Peyer's patch (tissue), 4 donors: ENCODE measurements around the gene ADAP1. TPM values are rescaled to one million over a fixed set of nuclear protein-coding genes. Genes with fewer than 3 reads are reported as not detected.

ENCODE experiments used
- DNase-seq, 3 donors: peaks; one replicate each; pipeline ENCODE4 v3.0.0-alpha.2; 2017 to 2019
- H3K27ac ChIP-seq, 4 donors: fragments of 200-600 bp; sonication (generic); one replicate each; pipeline ENCODE4 v1.5.1; 2016 to 2019
- H3K27me3 ChIP-seq, 2 donors: fragments of 200-600 bp; sonication (generic); one replicate each; pipeline ENCODE4 v1.5.1; 2019
- H3K36me3 ChIP-seq, 3 donors: fragments of 200-600 bp; sonication (generic); one replicate each; pipeline ENCODE4 v1.5.1; 2016 to 2019
- H3K4me1 ChIP-seq, 4 donors: fragments of 200-600 bp; sonication (generic); one replicate each; pipeline ENCODE4 v1.5.1; 2016 to 2019
- H3K4me3 ChIP-seq, 4 donors: fragments of 200-600 bp; sonication (generic); 1 replicate in 3 of 4; 2 replicates in 1 of 4; pipeline ENCODE4 v1.5.1; 2016 to 2019; ENCODE audit warnings: mild to moderate bottlenecking in 1 of 4
- H3K9me3 ChIP-seq, 4 donors: fragments of 200-600 bp; sonication (generic); one replicate each; pipeline ENCODE4 v1.5.1; 2016 to 2019; ENCODE audit warnings: mild to moderate bottlenecking in 1 of 4
- CTCF ChIP-seq, 6 experiments: fragments of 450-650 bp in 4 of 6; fragments of 200-600 bp in 2 of 6; sonication (generic) in 1 of 6; IDR thresholded peaks; one replicate each; pipeline ENCODE4 v1.5.1; 2017 to 2019; ENCODE audit warnings: antibody characterized with exemption in 6 of 6, mild to moderate bottlenecking in 3 of 6, moderate library complexity in 1 of 6
- POLR2A ChIP-seq, 2 donors: fragments of 450-650 bp; IDR thresholded peaks; one replicate each; pipeline ENCODE4 v1.5.1; 2017; ENCODE audit warnings: antibody characterized with exemption in 2 of 2, mild to moderate bottlenecking in 2 of 2, moderate library complexity in 2 of 2
- total RNA-seq, 4 donors: library from RNA; depleted of rRNA; stranded (reverse); fragments of >200 nt; gene quantifications; one replicate each; pipeline ENCODE4 v1.1.0, GENCODE V29; 2016

Gene ADAP1
- total RNA-seq, 4 donors from 2014 or later, result 102 to 146 (median 133) TPM

GRCh38 chr7:855686-856369 is 98.7 kb downstream of the ADAP1 start:
- no peak overlapping the region for H3K4me3 ChIP-seq
- TF ChIP-seq POLR2A (IDR thresholded peaks at IDR 0.05) (no peak), CTCF (IDR thresholded peaks at IDR 0.05) (no peak)
- no peaks in the 10 kb centered on the region for H3K4me1 ChIP-seq
- H3K27ac ChIP-seq, result no peak overlapping the region
- no peak for DNase-seq
- no peaks in the 10 kb centered on the region for H3K9me3 ChIP-seq
- H3K27me3 ChIP-seq, result no peaks in the 10 kb centered on the region
- peaks cover 0 to 97% (median 0%) of the 10 kb centered on the region in 3 donors for H3K36me3 ChIP-seq

- no peak for DNase-seq
- H3K4me3 ChIP-seq, result no peak overlapping the region
- TF ChIP-seq POLR2A (IDR thresholded peaks at IDR 0.05), result no peak
- TF ChIP-seq CTCF (IDR thresholded peaks at IDR 0.05), result no peak
- no peaks in the 10 kb centered on the region for H3K9me3 ChIP-seq
- H3K4me1 ChIP-seq, result no peaks in the 10 kb centered on the region
- no peaks in the 10 kb centered on the region for H3K27me3 ChIP-seq
- no peak overlapping the region for H3K27ac ChIP-seq
- H3K36me3 ChIP-seq, result peaks cover 0 to 97% (median 0%) of the 10 kb centered on the region in 3 donors
These were observed 100.2 kb downstream of the ADAP1 start for GRCh38 chr7:854118-854775.

- DNase-seq, result no peak
- no peak overlapping the region for H3K4me3 ChIP-seq
- no peaks in the 10 kb centered on the region for H3K4me1 ChIP-seq
- TF ChIP-seq POLR2A (IDR thresholded peaks at IDR 0.05) (no peak), CTCF (IDR thresholded peaks at IDR 0.05) (no peak)
- H3K27me3 ChIP-seq, result no peaks in the 10 kb centered on the region
- peaks cover 0 to 95% (median 0%) of the 10 kb centered on the region in 3 donors for H3K36me3 ChIP-seq
- H3K27ac ChIP-seq, result no peak overlapping the region
- H3K9me3 ChIP-seq, result no peaks in the 10 kb centered on the region
These were observed 100.9 kb downstream of the ADAP1 start for GRCh38 chr7:853366-854117.

- Histone ChIP-seq H3K4me1 (no peaks in the 10 kb centered on the region), H3K9me3 (no peaks in the 10 kb centered on the region), H3K36me3 (peaks cover 0 to 72% (median 0%) of the 10 kb centered on the region in 3 donors), H3K27me3 (no peaks in the 10 kb centered on the region), H3K27ac (no peak overlapping the region), H3K4me3 (no peak overlapping the region)
- DNase-seq, result no peak
- TF ChIP-seq POLR2A (IDR thresholded peaks at IDR 0.05) (no peak), CTCF (IDR thresholded peaks at IDR 0.05) (no peak)
These were observed 103.3 kb downstream of the ADAP1 start for GRCh38 chr7:851204-851603.

GRCh38 chr7:849781-850180 is 104.7 kb downstream of the ADAP1 start:
- H3K4me3 ChIP-seq, result no peak overlapping the region
- no peak overlapping the region for H3K27ac ChIP-seq
- no peak for DNase-seq
- no peaks in the 10 kb centered on the region for H3K9me3 ChIP-seq
- H3K27me3 ChIP-seq, result no peaks in the 10 kb centered on the region
- TF ChIP-seq POLR2A (IDR thresholded peaks at IDR 0.05) (no peak), CTCF (IDR thresholded peaks at IDR 0.05) (no peak)
- H3K36me3 ChIP-seq, result peaks cover 0 to 70% (median 0%) of the 10 kb centered on the region in 3 donors
- H3K4me1 ChIP-seq, result no peaks in the 10 kb centered on the region
